CD4-positive, alpha-beta memory T cell (primary cell): ENCODE results near the gene SNX3. TPM values are rescaled to one million over a fixed set of nuclear protein-coding genes. Genes with fewer than 3 reads are reported as not detected.

Experiments used
- CTCF ChIA-PET: fragments of 350-600 bp; sonication (Branson Sonifier 250); formaldehyde crosslinking; loops from one replicate; lab custom pipeline; 2021; ENCODE audit warnings: inconsistent platforms; ENCODE audit not compliant: partially characterized antibody; lab: Charles Lee
- POLR2A ChIA-PET: fragments of 350-600 bp; sonication (Branson Sonifier 250); formaldehyde crosslinking; loops from one replicate; lab custom pipeline; 2021; ENCODE audit not compliant: partially characterized antibody; lab: Charles Lee
- DNase-seq, 5 donors: peaks; one replicate each; pipeline versions ENCODE4 v3.0.0 to v3.0.0-alpha.2; 2020 to 2022; ENCODE audit warnings: mixed read lengths in 1 of 5
- H3K27ac ChIP-seq: one replicate; pipeline ENCODE4 v1.7.0; 2013; ENCODE audit warnings: low read depth, low read length
- H3K27me3 ChIP-seq: 2 replicates; pipeline ENCODE4 v1.7.0; 2013; ENCODE audit warnings: mild to moderate bottlenecking, low read length, moderate library complexity; ENCODE audit not compliant: insufficient read depth
- H3K36me3 ChIP-seq: 2 replicates; pipeline ENCODE4 v1.7.0; 2013; ENCODE audit warnings: mild to moderate bottlenecking, low read length, moderate library complexity; ENCODE audit not compliant: insufficient read depth
- H3K4me1 ChIP-seq: 2 replicates; pipeline ENCODE4 v1.7.0; 2013; ENCODE audit warnings: mild to moderate bottlenecking, low read length, moderate library complexity; ENCODE audit not compliant: insufficient read depth
- H3K4me3 ChIP-seq, 2 donors: one replicate each; pipeline ENCODE4 v1.7.0; 2013; ENCODE audit warnings: low read length in 2 of 2, mild to moderate bottlenecking in 1 of 2
- H3K9me3 ChIP-seq, 2 donors: one replicate each; pipeline ENCODE4 v1.7.0; 2013; ENCODE audit warnings: low read length in 2 of 2, control low read depth in 1 of 2; ENCODE audit not compliant: control insufficient read depth in 1 of 2
- H3K27ac Mint-ChIP-seq, 7 donors: one replicate each; pipeline ENCODE4 v1.8.0; 2020 to 2021; ENCODE audit warnings: mixed read lengths in 7 of 7, mild to moderate bottlenecking in 6 of 7, inconsistent platforms in 3 of 7, moderate library complexity in 3 of 7
- H3K27me3 Mint-ChIP-seq, 2 donors: one replicate each; pipeline ENCODE4 v1.8.0; 2020 to 2021; ENCODE audit warnings: mixed read lengths in 2 of 2
- H3K36me3 Mint-ChIP-seq, 2 donors: one replicate each; pipeline ENCODE4 v1.8.0; 2020 to 2021; ENCODE audit warnings: mixed read lengths in 2 of 2, inconsistent platforms in 1 of 2, mild to moderate bottlenecking in 1 of 2
- H3K4me1 Mint-ChIP-seq, 4 donors: one replicate each; pipeline ENCODE4 v1.8.0; 2020 to 2021; ENCODE audit warnings: mixed read lengths in 4 of 4, mild to moderate bottlenecking in 1 of 4
- H3K4me3 Mint-ChIP-seq, 8 donors: one replicate each; pipeline ENCODE4 v1.8.0; 2020 to 2021; ENCODE audit warnings: mixed read lengths in 8 of 8, mild to moderate bottlenecking in 7 of 8, moderate library complexity in 6 of 8, inconsistent platforms in 3 of 8
- H3K9me3 Mint-ChIP-seq, 8 donors: one replicate each; pipeline ENCODE4 v1.8.0; 2020 to 2021; ENCODE audit warnings: mixed read lengths in 8 of 8, mild to moderate bottlenecking in 5 of 8, inconsistent platforms in 3 of 8, moderate library complexity in 1 of 8
- intact Hi-C: fragments of 100-400 bp; cut with micrococcal nuclease; formaldehyde crosslinking; loops from one replicate; pipeline ENCODE4 v1.15.1; 2023
- polyA plus RNA-seq, 2 donors: library from polyadenylated mRNA; unstranded; fragments of 300-500 nt; fragmentation: Illumina TruSeq; gene quantifications; one replicate each; pipeline ENCODE4 v1.2.3, GENCODE V29; 2021
- total RNA-seq, 2 experiments: library from RNA; stranded (reverse); gene quantifications; one replicate each; pipeline ENCODE4 v1.2.3, GENCODE V29; 2021

Gene SNX3
- total and polyA plus RNA-seq, 4 experiments from 2014 or later = 65.9 to 261 (median 127) TPM

DNA sequence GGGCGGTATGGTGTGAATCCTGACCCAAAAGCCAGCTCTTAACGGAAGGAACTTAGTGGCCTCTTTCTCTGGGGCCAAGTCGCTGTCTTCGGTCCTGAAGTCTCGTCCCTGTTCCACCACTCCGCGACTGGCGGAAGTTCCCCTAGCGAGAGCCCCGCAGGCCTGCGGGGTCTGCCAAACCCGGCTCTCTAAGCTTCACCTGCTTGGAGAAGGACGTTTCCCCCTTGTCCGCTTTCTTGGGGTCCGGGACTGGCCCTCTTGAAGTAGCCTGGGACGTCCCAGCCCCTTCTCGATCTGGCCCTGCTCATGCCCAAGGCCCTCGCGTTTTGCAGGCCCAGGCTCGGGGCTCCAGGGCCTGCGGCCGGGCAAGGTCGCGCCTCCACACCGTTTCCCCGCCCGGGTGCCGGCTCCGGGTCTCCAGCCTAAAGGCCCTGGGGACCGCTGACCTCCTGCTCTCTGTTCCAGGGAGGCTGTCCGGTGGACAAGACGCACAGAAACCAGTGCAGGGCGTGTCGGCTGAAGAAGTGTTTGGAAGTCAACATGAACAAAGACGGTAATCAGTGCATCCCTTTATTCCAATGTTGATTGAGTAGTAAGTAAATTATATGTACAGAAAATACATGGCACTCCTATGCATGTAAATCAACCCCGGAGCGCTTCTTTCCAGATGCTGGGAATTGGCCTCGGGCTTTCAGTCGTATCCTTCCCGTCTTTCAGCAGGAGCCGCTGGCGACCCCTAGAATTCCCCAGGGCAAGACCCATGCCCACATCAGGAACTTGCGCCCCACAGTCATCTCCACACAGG is 86.3 kb downstream of the SNX3 start:
- H3K9me3 Mint-ChIP-seq = peaks cover 0 to 4% (median 1%) of the 10 kb centered on the region in 8 donors
- POLR2A ChIA-PET = interaction anchor here (0.8 kb wide), 1 partner anchor 87 kb away, joined by 3 read pairs; no protein-coding TSS in a partner anchor

DNA sequence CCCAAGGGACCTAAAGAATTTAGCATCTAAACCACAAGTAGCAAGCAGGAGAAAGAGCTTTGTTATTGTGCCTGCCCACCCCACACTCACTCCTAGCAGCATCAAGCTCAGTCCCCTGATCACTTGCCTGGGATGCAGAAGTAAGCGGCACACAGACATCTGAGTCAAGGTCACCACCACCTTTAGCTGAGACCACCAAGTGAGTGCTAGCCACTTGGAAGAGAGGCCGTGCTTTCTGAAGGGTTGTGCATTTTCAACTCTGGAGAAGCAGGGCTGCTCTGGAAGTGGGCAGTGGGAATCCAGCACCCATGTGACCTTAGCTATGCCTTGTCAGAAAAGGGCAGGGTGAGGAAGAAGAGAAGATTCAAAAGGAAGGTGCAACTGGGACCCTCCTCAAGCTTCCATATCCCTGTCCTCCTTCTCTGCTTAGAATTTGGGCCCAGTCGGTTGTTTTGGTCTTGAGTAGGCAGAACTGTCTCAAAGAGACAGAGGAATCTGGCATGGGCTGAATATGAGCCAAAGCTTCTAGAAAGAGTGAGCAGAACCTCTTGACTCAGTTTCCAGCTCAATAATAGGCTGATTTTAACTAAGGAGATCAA is 88.8 kb downstream of the SNX3 start:
- peaks cover 58 to 73% of the 10 kb centered on the region in 2 donors for H3K27me3 Mint-ChIP-seq
- ChIA-PET CTCF (no interaction called here), POLR2A (no interaction called here)
- H3K9me3 Mint-ChIP-seq = peaks cover 0 to 5% (median 1%) of the 10 kb centered on the region in 8 donors
- H3K4me3 Mint-ChIP-seq = no peak overlapping the region
- no peak overlapping the region for H3K27ac Mint-ChIP-seq
- H3K27me3 ChIP-seq = peaks cover 61% of the 10 kb centered on the region
- DNase-seq = no peak
- H3K9me3 ChIP-seq = no peaks in the 10 kb centered on the region
- H3K36me3 Mint-ChIP-seq = no peaks in the 10 kb centered on the region
- no peaks in the 10 kb centered on the region for H3K36me3 ChIP-seq
- intact Hi-C loops = no loop called here
- peaks cover 18 to 59% (median 39%) of the 10 kb centered on the region in 4 donors for H3K4me1 Mint-ChIP-seq
- no peak overlapping the region for H3K27ac ChIP-seq
- peaks cover 54% of the 10 kb centered on the region for H3K4me1 ChIP-seq
- H3K4me3 ChIP-seq = no peak overlapping the region

More for the DNA sequence above, 86.3 kb downstream of the SNX3 start:
- H3K4me3 Mint-ChIP-seq = peak overlapping the region in 4 of 8 donors; percentile 27 to 52 (median 40)
- peaks cover 29% of the 10 kb centered on the region for H3K4me1 ChIP-seq
- H3K27ac Mint-ChIP-seq = no peak overlapping the region
- no peak overlapping the region for H3K4me3 ChIP-seq
- no peaks in the 10 kb centered on the region for H3K36me3 Mint-ChIP-seq
- intact Hi-C loops = no loop called here
- H3K27ac ChIP-seq = no peak overlapping the region
- no peaks in the 10 kb centered on the region for H3K9me3 ChIP-seq
- H3K27me3 ChIP-seq = peaks cover 58% of the 10 kb centered on the region
- CTCF ChIA-PET = no interaction called here
- no peaks in the 10 kb centered on the region for H3K36me3 ChIP-seq
- H3K27me3 Mint-ChIP-seq = peaks cover 59 to 76% of the 10 kb centered on the region in 2 donors
- DNase-seq = no peak
- H3K4me1 Mint-ChIP-seq = peaks cover 8 to 47% (median 24%) of the 10 kb centered on the region in 4 donors

DNA sequence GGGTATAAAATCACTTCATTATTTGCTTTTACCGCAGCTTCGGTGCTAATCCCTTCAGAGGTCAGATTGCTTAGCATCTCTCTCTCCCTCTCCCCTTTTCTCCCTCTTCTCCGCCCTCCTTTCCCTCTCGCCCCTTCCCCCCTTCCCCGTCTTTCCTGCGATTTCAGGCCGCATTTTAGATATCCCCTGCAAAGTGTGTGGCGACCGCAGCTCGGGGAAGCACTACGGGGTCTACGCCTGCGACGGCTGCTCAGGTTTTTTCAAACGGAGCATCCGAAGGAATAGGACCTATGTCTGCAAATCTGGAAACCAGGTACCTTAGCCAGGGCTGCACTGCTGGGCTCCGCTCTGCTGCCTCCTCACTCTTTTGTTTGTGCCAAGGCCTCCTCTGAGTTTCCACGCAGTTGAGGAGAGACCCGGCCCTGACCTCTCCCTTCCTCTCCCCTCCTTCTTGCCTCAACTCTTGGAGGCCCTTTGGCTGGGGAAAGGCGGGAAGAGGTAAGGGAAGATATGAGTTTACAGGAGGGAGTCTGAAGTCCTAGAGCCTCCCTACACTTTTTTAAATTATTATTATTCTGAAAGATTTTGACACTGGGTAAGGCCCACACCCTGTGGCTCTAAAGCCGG is 89.4 kb downstream of the SNX3 start:
- Mint-ChIP-seq H3K4me3 (peak overlapping the region in 3 of 8 donors; percentile 3 to 71 (median 41)), H3K27ac (no peak overlapping the region), H3K27me3 (peaks cover 55 to 72% of the 10 kb centered on the region in 2 donors), H3K36me3 (no peaks in the 10 kb centered on the region), H3K4me1 (peaks cover 18 to 57% (median 40%) of the 10 kb centered on the region in 4 donors), H3K9me3 (peaks cover 0 to 4% (median 1%) of the 10 kb centered on the region in 8 donors)
- peaks cover 57% of the 10 kb centered on the region for H3K27me3 ChIP-seq
- no peaks in the 10 kb centered on the region for H3K36me3 ChIP-seq
- no peak overlapping the region for H3K27ac ChIP-seq
- ChIA-PET POLR2A (no interaction called here), CTCF (no interaction called here)
- H3K4me1 ChIP-seq = peaks cover 57% of the 10 kb centered on the region
- intact Hi-C loops = no loop called here
- no peak for DNase-seq
- H3K4me3 ChIP-seq = no peak overlapping the region
- no peaks in the 10 kb centered on the region for H3K9me3 ChIP-seq

DNA sequence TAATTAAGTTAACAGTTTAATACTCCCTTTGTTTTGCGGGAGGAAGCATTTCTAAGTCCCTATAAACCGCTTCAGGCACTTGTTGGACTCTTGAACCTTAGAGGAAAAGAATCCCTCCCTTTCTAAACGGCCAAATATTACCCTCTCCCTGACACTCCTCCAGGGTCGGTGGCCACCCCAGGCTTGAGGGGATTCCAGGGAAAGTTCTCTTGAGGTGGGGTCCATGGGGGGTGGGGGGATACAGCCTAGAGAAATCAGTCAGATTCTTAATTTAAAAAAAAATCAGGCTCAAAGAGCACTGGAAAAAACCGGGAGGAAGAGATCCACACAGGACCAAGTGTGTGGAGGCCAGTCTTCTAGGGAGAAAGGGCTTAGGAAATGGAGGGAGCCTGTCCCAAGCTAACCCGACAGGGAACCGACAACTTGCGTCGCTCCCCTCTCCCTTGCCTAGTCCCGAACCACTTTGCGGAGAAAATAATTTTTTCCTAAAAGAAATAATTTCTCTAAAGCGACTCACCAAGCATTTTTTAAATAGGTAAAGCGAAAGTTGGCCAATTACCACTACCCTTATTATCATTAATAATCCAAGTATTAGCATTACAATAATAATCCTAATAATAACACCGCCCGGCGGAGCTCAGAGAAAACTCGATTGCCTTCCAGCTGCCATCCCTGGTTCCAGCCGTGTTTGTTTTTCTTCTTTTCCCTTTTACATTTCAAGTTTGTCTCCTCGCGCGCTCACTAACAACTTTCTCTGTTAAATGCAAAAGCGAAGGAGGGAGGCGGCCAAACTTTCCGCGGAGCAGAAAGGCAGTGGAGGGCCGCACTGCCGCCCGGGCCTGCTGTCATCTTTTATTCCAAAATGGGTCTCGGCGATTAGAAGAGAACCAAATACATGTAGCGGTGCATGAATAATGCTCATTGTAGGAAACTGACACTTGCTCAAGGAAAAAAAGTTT is 90.2 kb downstream of the SNX3 start:
- Mint-ChIP-seq H3K4me3 (peak overlapping the region in 7 of 8 donors; percentile 4 to 71 (median 31)), H3K27me3 (peaks cover 56 to 72% of the 10 kb centered on the region in 2 donors), H3K4me1 (peaks cover 20 to 57% (median 37%) of the 10 kb centered on the region in 4 donors), H3K27ac (no peak overlapping the region), H3K36me3 (no peaks in the 10 kb centered on the region), H3K9me3 (peaks cover 0 to 4% (median 1%) of the 10 kb centered on the region in 8 donors)
- ChIA-PET CTCF (no interaction called here), POLR2A (interaction anchor here (1.2 kb wide), 1 partner anchor 12 kb away, joined by 3 read pairs; no protein-coding TSS in a partner anchor)
- Histone ChIP-seq H3K36me3 (no peaks in the 10 kb centered on the region), H3K27me3 (peaks cover 58% of the 10 kb centered on the region), H3K4me1 (peaks cover 57% of the 10 kb centered on the region), H3K9me3 (no peaks in the 10 kb centered on the region), H3K4me3 (no peak overlapping the region), H3K27ac (no peak overlapping the region)
- intact Hi-C loops = no loop called here
- DNase-seq = no peak

DNA sequence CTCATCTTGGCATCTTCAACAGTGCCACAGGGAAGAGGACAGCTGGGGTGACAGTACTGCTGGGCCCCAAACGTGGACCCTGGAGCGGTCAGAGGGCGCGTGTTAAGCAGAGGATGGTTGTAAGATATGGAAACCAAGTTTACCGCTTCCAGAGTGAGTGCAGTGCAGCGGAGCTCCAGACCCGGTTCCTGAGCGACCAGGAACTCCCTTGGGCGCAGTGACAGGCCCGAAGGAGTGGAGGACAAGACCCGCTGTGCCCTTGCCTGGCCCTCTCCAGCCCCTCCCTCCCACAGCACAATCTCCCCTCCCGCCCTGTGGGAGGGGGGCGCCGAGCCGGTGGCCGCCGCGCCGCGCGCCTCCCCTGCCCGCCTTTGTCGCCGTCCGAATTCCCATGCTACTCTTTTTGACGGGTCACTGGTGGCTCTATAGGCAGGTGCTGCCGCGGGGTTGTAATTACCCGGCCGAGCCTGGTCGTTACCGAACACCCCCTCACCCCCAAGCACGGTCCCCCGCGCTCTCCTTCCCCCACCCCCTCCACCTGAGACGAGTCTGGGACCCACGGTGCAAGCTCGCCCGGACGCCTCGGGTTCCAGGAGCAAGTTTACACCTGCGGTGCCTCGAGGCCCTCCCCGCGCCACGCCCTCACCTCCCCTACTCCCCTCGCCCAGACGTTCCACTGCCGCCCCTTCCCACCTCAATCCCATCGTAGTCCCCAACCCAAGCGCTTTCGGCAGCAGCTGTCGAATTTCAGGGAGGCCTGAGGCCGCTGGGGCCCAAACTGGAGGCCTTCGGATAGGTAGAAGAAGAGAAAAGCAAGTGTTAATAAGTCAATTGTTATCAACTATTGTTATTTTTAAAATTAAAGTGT is 91.1 kb downstream of the SNX3 start:
- Mint-ChIP-seq H3K27me3 (peaks cover 56 to 71% of the 10 kb centered on the region in 2 donors), H3K36me3 (no peaks in the 10 kb centered on the region), H3K9me3 (peaks cover 0 to 4% (median 1%) of the 10 kb centered on the region in 8 donors), H3K27ac (peak overlapping the region in 1 of 7 donors; percentile 16), H3K4me1 (peaks cover 24 to 58% (median 37%) of the 10 kb centered on the region in 4 donors), H3K4me3 (peak overlapping the region; percentile 68 to 83 (median 75))
- POLR2A ChIA-PET = interaction anchor here (1.2 kb wide), 1 partner anchor 11 kb away, joined by 3 read pairs; no protein-coding TSS in a partner anchor
- DNase-seq = no peak
- Histone ChIP-seq H3K4me3 (peak overlapping the region in 1 of 2 donors; percentile 22), H3K36me3 (no peaks in the 10 kb centered on the region), H3K9me3 (no peaks in the 10 kb centered on the region), H3K27me3 (peaks cover 56% of the 10 kb centered on the region), H3K4me1 (peaks cover 55% of the 10 kb centered on the region), H3K27ac (no peak overlapping the region)
- intact Hi-C loops = no loop called here
- CTCF ChIA-PET = interaction anchor here (0.9 kb wide), 1 partner anchor 14 kb away, joined by 3 read pairs; no protein-coding TSS in a partner anchor
